Choroid plexus epithelial cell (primary cell): ENCODE results near the gene IQCM.

ENCODE experiments used
- DNase-seq: peaks from one replicate; pipeline ENCODE4 v3.0.0-alpha.2; 2010; ENCODE audit warnings: low read depth
- H3K4me3 ChIP-seq: 2 replicates; pipeline ENCODE4 v1.5.1; 2011; ENCODE audit warnings: low read depth, mild to moderate bottlenecking, control low read depth, low read length, moderate library complexity
- CTCF ChIP-seq: conservative IDR thresholded peaks from 2 replicates; pipeline ENCODE4 v1.5.1; 2011; ENCODE audit warnings: low read depth, mild to moderate bottlenecking, control low read depth, inconsistent platforms, low read length, moderate library complexity

Gene IQCM

GRCh38 chr4:149718500-149718899, 97.1 kb downstream of the IQCM start:
- H3K4me3 ChIP-seq = no peak overlapping the region
- TF ChIP-seq CTCF = no peak
- DNase-seq = no peak

DNA sequence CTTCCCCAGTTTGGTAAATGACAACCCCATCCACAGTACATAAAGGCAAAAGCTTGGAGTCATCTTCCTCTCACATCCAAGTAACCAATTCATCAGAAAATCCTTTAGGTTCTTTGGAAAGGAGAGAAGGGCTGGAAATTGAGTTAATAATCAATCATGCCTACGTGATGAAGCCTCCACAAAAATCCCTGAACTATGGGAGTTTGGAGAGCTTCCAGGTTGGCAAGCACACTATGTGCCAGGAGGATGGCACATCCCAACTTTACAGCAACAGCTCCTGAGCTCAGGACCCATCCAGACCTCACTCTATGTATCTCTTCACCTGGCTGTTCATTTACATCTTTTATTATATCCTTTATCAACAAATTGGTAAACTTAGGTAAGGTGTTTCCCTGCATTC, 98.9 kb downstream of the IQCM start:
- DNase-seq = no peak
- no peak overlapping the region for H3K4me3 ChIP-seq
- no peak for TF ChIP-seq CTCF

DNA sequence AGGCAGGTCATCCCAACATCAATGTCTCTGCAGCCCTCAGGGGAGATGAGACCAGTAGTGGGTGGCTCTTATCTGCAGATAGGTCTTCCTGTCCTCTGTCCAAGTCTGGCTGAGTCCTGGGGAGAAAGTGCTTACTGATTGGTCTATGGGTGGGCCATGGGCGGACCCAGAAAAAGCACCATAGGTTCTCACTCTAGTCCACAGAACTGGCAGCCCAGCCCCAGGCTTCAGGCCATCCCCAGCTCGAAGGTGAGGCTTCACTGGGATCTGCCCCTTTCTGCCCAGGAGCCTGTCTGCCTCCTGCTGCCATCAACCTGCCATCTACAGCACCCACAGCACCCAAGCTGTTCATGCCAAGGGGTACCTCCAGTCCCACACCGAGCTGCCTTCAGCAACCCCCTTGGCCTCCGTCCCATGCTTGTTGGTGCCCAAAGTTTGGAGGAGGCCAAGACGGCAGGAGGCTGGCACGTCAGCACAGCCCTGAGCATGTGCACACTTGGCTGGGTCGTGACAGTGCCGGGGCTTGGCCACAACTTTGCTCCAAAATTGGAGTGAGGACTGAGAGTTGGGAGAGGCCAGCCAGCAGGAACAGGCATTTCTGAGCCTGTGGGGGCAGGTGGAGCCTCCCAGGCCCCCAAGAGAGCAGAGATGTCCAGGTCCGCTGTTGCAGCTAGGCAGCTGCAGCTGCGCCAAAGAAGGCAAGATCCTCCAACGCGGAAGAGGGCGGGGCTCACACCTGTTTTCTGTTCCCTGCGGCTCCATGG, 99.6 kb downstream of the IQCM start:
- no peak for DNase-seq
- H3K4me3 ChIP-seq = no peak overlapping the region
- no peak for TF ChIP-seq CTCF

GRCh38 chr4:149713031-149713430, 102.6 kb downstream of the IQCM start:
- no peak for DNase-seq
- TF ChIP-seq CTCF = no peak
- no peak overlapping the region for H3K4me3 ChIP-seq

GRCh38 chr4:149711593-149712365, 103.9 kb downstream of the IQCM start:
- DNase-seq = no peak
- H3K4me3 ChIP-seq = no peak overlapping the region
- TF ChIP-seq CTCF = no peak

- H3K4me3 ChIP-seq = no peak overlapping the region
- no peak for DNase-seq
- no peak for TF ChIP-seq CTCF
Measured at GRCh38 chr4:149709640-149710039, 106.0 kb downstream of the IQCM start.
